PC-3 (cell line): ENCODE measurements around the gene POMP. TPM values are rescaled to one million over a fixed set of nuclear protein-coding genes. Genes with fewer than 3 reads are reported as not detected.
"Not testable (repeated sequence)": the region's sequence is repeated elsewhere in the genome, so short reads cannot be mapped to it uniquely, and the experiment has no call there.

ENCODE experiments used
- ATAC-seq: fragments of 200-7000 bp; cut with Tn5 transposase; 2 replicates; pipeline ENCODE4 v1.9.1; 2020; ENCODE audit warnings: mild to moderate bottlenecking, moderate library complexity
- BruUV-seq: library from RNA; stranded (reverse); fragments of 400-500 nt; replicated peaks from 2 replicates; lab custom pipeline; 2021; lab: Mats Ljungman, UMichigan
- CTCF ChIA-PET: fragments of 300-600 bp; sonication (Branson Sonifier 250); formaldehyde crosslinking; loops from one replicate; lab custom pipeline; 2022; ENCODE audit warnings: antibody characterized with exemption; lab: Charles Lee
- POLR2A ChIA-PET: fragments of 300-600 bp; sonication (Branson Sonifier 250); formaldehyde crosslinking; loops from one replicate; lab custom pipeline; 2022; ENCODE audit warnings: antibody characterized with exemption; ENCODE audit not compliant: unreplicated experiment; lab: Charles Lee
- DNase-seq: peaks from one replicate; pipeline ENCODE4 v3.0.0-alpha.2; 2015
- H2AFZ ChIP-seq: fragments of 300-600 bp; sonication (generic); 2 replicates; pipeline ENCODE4 v1.6.0; 2016; ENCODE audit warnings: antibody characterized with exemption, low read length
- H3F3A ChIP-seq: fragments of 300-600 bp; sonication (generic); one replicate; pipeline ENCODE4 v1.6.0; 2017; ENCODE audit warnings: antibody characterized with exemption, low read length, control low read depth, mild to moderate bottlenecking; ENCODE audit not compliant: unreplicated experiment
- H3K27ac ChIP-seq: fragments of 300-600 bp; sonication (generic); 2 replicates; pipeline ENCODE4 v1.5.1; 2016; ENCODE audit warnings: mild to moderate bottlenecking, low read length
- H3K27me3 ChIP-seq: fragments of 300-600 bp; sonication (generic); 2 replicates; pipeline ENCODE4 v1.6.1; 2016; ENCODE audit warnings: low read length, mixed read lengths
- H3K36me3 ChIP-seq: fragments of 300-600 bp; sonication (generic); 2 replicates; pipeline ENCODE4 v1.6.1; 2016; ENCODE audit warnings: low read depth, mixed run types, low read length, mixed read lengths
- H3K4me1 ChIP-seq: fragments of 300-600 bp; sonication (generic); 2 replicates; pipeline ENCODE4 v1.5.1; 2016; ENCODE audit warnings: low read length; ENCODE audit not compliant: insufficient read depth
- H3K4me2 ChIP-seq: fragments of 300-600 bp; sonication (generic); 2 replicates; pipeline ENCODE4 v1.6.0; 2016; ENCODE audit warnings: low read length
- H3K4me3 ChIP-seq: fragments of 300-600 bp; sonication (generic); 2 replicates; pipeline ENCODE4 v1.5.1; 2016; ENCODE audit warnings: mild to moderate bottlenecking, low read length, mixed read lengths
- H3K79me2 ChIP-seq: fragments of 300-600 bp; sonication (generic); 2 replicates; pipeline ENCODE4 v1.6.1; 2017; ENCODE audit warnings: low read length, mixed read lengths
- H3K9ac ChIP-seq: fragments of 300-600 bp; sonication (generic); 2 replicates; pipeline ENCODE4 v1.6.0; 2016; ENCODE audit warnings: mild to moderate bottlenecking, low read length
- H3K9me2 ChIP-seq: fragments of 300-600 bp; sonication (generic); replicated peaks from 2 replicates; pipeline ENCODE4 v1.6.1; 2016; ENCODE audit warnings: mixed run types, low read length, mixed read lengths
- H3K9me3 ChIP-seq: fragments of 300-600 bp; sonication (generic); 2 replicates; pipeline ENCODE4 v1.6.1; 2016; ENCODE audit warnings: low read length, mixed read lengths
- H4K20me1 ChIP-seq: fragments of 300-600 bp; sonication (generic); 2 replicates; pipeline ENCODE4 v1.6.1; 2016; ENCODE audit warnings: low read length, mixed read lengths
- CTCF ChIP-seq: fragments of 300-600 bp; sonication (generic); conservative IDR thresholded peaks from 2 replicates; pipeline ENCODE4 v1.5.1; 2017; ENCODE audit warnings: antibody characterized with exemption, low read depth, mild to moderate bottlenecking, low read length
- EZH2 ChIP-seq: fragments of 300-600 bp; sonication (generic); IDR thresholded peaks from one replicate; pipeline ENCODE4 v1.6.1; 2017; ENCODE audit warnings: antibody characterized with exemption, mild to moderate bottlenecking, low read length; ENCODE audit not compliant: unreplicated experiment
- EZH2phosphoT487 ChIP-seq: fragments of 300-600 bp; sonication (generic); IDR thresholded peaks from 2 replicates; pipeline ENCODE4 v1.6.1; 2018; ENCODE audit warnings: mild to moderate bottlenecking, antibody characterized with exemption, low read length, borderline replicate concordance
- intact Hi-C: fragments of 100-400 bp; cut with micrococcal nuclease; formaldehyde crosslinking; loops from 2 replicates; pipeline ENCODE4 v1.9.0; 2023
- total RNA-seq: library from RNA; depleted of rRNA; stranded (reverse); fragments of >200 nt; gene quantifications from 2 replicates; pipeline ENCODE4 v1.2.3, GENCODE V29; 2014

POMP gene
- total RNA-seq, 1 experiment from 2014 or later, result 92.8 TPM

DNA sequence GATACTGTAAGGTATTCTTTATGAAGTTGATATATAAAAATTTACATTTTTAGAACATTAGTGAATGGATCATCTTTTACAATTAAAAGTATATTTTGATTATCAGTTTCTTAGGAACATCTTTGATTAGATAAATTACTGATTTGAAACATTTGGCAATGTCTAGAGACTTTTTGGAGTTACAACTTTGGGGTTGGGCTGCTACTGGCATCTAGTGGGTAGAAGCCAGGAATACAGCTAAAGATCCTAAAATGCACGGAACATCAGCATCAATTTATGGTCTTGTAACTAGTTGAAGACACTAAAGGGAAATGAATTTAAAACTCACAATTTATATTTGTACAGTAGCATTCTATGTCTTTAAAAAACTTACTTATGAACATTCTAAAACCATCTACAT, 19.9 kb downstream of the POMP start:
- Histone ChIP-seq H3K27ac (no peak overlapping the region), H3K4me2 (no peak overlapping the region), H2AFZ (no peak overlapping the region), H3K9me3 (no peaks in the 10 kb centered on the region), H3K4me1 (no peaks in the 10 kb centered on the region), H4K20me1 (0 out of 2 replicates have a peak, but pooled peaks cover 6% of the 10 kb centered on the region), H3K79me2 (no peaks in the 10 kb centered on the region), H3K4me3 (no peak overlapping the region), H3F3A (no peaks in the 10 kb centered on the region), H3K36me3 (peaks cover 41% of the 10 kb centered on the region), H3K9me2 (no peaks in the 10 kb centered on the region), H3K9ac (no peak overlapping the region), H3K27me3 (no peaks in the 10 kb centered on the region)
- DNase-seq (peak; percentile 10), ATAC-seq (no peak)
- TF ChIP-seq CTCF (0 out of 2 replicates have a peak, but pooled peaks have one; percentile 17), EZH2phosphoT487 (no peak), EZH2 (no peak)
- ChIA-PET POLR2A (no interaction called here), CTCF (interaction anchor here (0.5 to 1.4 kb wide), 2 partner anchors 118 to 264 kb away, joined by 3 to 13 read pairs; no protein-coding TSS in a partner anchor)
- intact Hi-C loops, result loop anchor here (1.0 to 5.0 kb wide), 3 partner anchors 38 to 117 kb away; partner anchors contain the start of gene SLC46A3
- no TSS peak for BruUV-seq

DNA sequence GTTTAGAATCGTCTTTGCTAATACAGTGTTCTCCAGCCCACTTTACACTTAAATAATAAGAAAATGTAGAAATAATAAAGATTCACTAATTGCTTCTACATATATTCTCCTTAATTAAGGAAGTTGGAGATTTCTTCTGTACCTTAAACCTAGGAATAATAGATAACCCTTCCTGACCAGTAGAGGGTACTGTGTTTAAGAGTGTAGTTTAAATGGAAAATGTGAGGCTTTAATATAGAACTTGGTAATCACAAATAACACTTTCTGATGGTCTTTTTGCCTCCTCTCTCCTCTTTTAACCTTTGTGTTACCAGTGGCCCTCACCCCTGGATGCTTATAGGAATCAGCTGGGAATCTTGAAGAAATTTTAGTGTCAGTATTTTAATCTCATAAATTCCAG, 20.7 kb downstream of the POMP start:
- H3K9me3 ChIP-seq, result no peaks in the 10 kb centered on the region
- DNase-seq (peak; percentile 35), ATAC-seq (no peak)
- TF ChIP-seq CTCF (peak; percentile 62), EZH2 (no peak), EZH2phosphoT487 (no peak)
- CTCF ChIA-PET, result interaction anchor here (1.4 kb wide), 1 partner anchor 117 kb away, joined by 13 read pairs; no protein-coding TSS in a partner anchor
- no peaks in the 10 kb centered on the region for H3K4me1 ChIP-seq
- H2AFZ ChIP-seq, result no peak overlapping the region
- POLR2A ChIA-PET, result no interaction called here
- no peak overlapping the region for H3K4me3 ChIP-seq
- no TSS peak for BruUV-seq
- H4K20me1 ChIP-seq, result 0 out of 2 replicates have a peak, but pooled peaks cover 6% of the 10 kb centered on the region
- H3K27ac ChIP-seq, result no peak overlapping the region
- H3K9me2 ChIP-seq, result no peaks in the 10 kb centered on the region
- intact Hi-C loops, result loop anchor here (1.0 to 5.0 kb wide), 3 partner anchors 38 to 117 kb away; partner anchors contain the start of gene SLC46A3
- no peak overlapping the region for H3K9ac ChIP-seq
- H3F3A ChIP-seq, result no peaks in the 10 kb centered on the region
- peaks cover 33% of the 10 kb centered on the region for H3K36me3 ChIP-seq
- H3K4me2 ChIP-seq, result no peak overlapping the region
- no peaks in the 10 kb centered on the region for H3K27me3 ChIP-seq
- H3K79me2 ChIP-seq, result no peaks in the 10 kb centered on the region

DNA sequence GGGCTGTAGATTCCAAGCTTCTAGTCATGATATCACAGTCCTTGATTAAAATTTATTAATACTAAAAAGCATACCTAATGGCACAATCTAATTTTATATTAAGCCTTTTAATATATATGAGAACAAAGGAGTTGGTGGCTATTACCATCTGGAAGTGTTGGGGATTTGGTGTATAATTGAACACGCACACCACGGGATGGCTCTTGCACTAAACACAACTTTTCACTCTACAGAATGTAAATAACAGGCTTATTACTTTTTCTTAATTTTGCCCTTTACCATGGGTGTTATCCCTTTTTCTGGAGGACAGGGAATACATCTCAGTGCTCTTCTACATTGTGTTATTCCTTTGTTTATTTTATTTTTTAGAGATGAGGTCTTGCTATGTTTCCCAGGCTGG, 21.6 kb downstream of the POMP start:
- Histone ChIP-seq H2AFZ (no peak overlapping the region), H4K20me1 (0 out of 2 replicates have a peak, but pooled peaks cover 6% of the 10 kb centered on the region), H3K9me3 (no peaks in the 10 kb centered on the region), H3K79me2 (no peaks in the 10 kb centered on the region), H3F3A (no peaks in the 10 kb centered on the region), H3K4me2 (no peak overlapping the region), H3K4me1 (no peaks in the 10 kb centered on the region), H3K9me2 (no peaks in the 10 kb centered on the region), H3K9ac (no peak overlapping the region), H3K4me3 (no peak overlapping the region), H3K27me3 (no peaks in the 10 kb centered on the region), H3K27ac (no peak overlapping the region), H3K36me3 (peaks cover 30% of the 10 kb centered on the region)
- ATAC-seq (no peak), DNase-seq (no peak)
- TSS peak; percentile 15 for BruUV-seq
- intact Hi-C loops, result no loop called here
- ChIA-PET CTCF (no interaction called here), POLR2A (no interaction called here)
- TF ChIP-seq EZH2 (no peak), CTCF (no peak), EZH2phosphoT487 (no peak)

DNA sequence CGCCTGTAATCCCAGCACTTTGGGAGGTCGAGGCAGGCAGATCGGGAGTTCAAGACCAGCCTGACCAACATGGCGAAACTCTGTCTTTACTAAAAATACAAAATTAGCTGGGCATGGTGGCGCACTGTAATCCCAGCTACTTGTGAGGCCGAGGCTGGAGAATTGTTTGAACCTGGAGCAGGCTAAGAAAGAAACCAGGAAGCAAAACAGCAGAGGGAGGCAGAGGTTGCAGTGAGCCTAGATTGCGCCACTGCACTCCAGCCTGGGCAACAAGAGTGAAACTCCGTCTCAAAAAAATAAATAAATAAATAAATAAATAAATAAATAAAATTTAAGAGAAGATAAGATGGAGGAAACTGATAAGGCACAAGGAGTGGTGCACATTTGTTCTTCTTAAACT, 24.2 kb downstream of the POMP start:
- intact Hi-C loops, H3K27ac ChIP-seq, H4K20me1 ChIP-seq, H3K9me3 ChIP-seq, POLR2A ChIA-PET, H3K4me3 ChIP-seq, ATAC-seq, H2AFZ ChIP-seq, H3K9me2 ChIP-seq, BruUV-seq, H3K36me3 ChIP-seq, H3F3A ChIP-seq, H3K4me1 ChIP-seq, DNase-seq, H3K4me2 ChIP-seq, H3K79me2 ChIP-seq, H3K9ac ChIP-seq, H3K27me3 ChIP-seq: not testable (repeated sequence)
- CTCF ChIA-PET, result interaction anchor here (0.9 kb wide), 1 partner anchor 115 kb away, joined by 3 read pairs; no protein-coding TSS in a partner anchor
